Measurements from ENCODE around the gene PSORS1C1. TPM values are rescaled to one million over a fixed set of nuclear protein-coding genes. Genes with fewer than 3 reads are reported as not detected.
A peak's percentile ranks its signal among the peaks of the same experiment; 100 is the strongest.

The PSORS1C1 gene
- total RNA-seq, 3 donors from 2014 or later = not detected

- ATAC-seq (peak in 1 of 2 donors; percentile 78), DNase-seq (peak; percentile 76)
- H3K4me1 Mint-ChIP-seq (ENCODE audit: low read depth) = peaks cover 6% of the 10 kb centered on the region
- no peaks in the 10 kb centered on the region for H3K9me3 Mint-ChIP-seq
- no peak overlapping the region for H3K4me3 Mint-ChIP-seq
- H3K36me3 Mint-ChIP-seq (ENCODE audit: insufficient read depth) = no peaks in the 10 kb centered on the region
- H3K27me3 Mint-ChIP-seq (ENCODE audit: low read depth) = peaks cover 4% of the 10 kb centered on the region
Observed at GRCh38 chr6:31128093-31128676, 13.6 kb downstream of the PSORS1C1 start.

- ATAC-seq = no peak
- no peaks in the 10 kb centered on the region for H3K36me3 Mint-ChIP-seq (ENCODE audit: insufficient read depth)
- H3K4me1 Mint-ChIP-seq (ENCODE audit: low read depth) = peaks cover 6% of the 10 kb centered on the region
- no peak for DNase-seq
- H3K9me3 Mint-ChIP-seq = no peaks in the 10 kb centered on the region
- H3K4me3 Mint-ChIP-seq = no peak overlapping the region
- H3K27me3 Mint-ChIP-seq (ENCODE audit: low read depth) = peaks cover 4% of the 10 kb centered on the region
Observed at GRCh38 chr6:31129130-31129529, 14.5 kb downstream of the PSORS1C1 start.

- ATAC-seq = no peak
- H3K9me3 Mint-ChIP-seq = no peaks in the 10 kb centered on the region
- no peak overlapping the region for H3K4me3 Mint-ChIP-seq
- H3K4me1 Mint-ChIP-seq (ENCODE audit: low read depth) = peaks cover 6% of the 10 kb centered on the region
- DNase-seq = no peak
- no peaks in the 10 kb centered on the region for H3K36me3 Mint-ChIP-seq (ENCODE audit: insufficient read depth)
- peaks cover 4% of the 10 kb centered on the region for H3K27me3 Mint-ChIP-seq (ENCODE audit: low read depth)
Observed at GRCh38 chr6:31130751-31131150, 16.2 kb downstream of the PSORS1C1 start.

- no peaks in the 10 kb centered on the region for H3K36me3 Mint-ChIP-seq (ENCODE audit: insufficient read depth)
- no peaks in the 10 kb centered on the region for H3K9me3 Mint-ChIP-seq
- peaks cover 6% of the 10 kb centered on the region for H3K4me1 Mint-ChIP-seq (ENCODE audit: low read depth)
- no peak overlapping the region for H3K4me3 Mint-ChIP-seq
- H3K27me3 Mint-ChIP-seq (ENCODE audit: low read depth) = peaks cover 4% of the 10 kb centered on the region
- DNase-seq = no peak
- no peak for ATAC-seq
Observed at GRCh38 chr6:31131595-31131994, 17.0 kb downstream of the PSORS1C1 start.

GRCh38 chr6:31132806-31133205 is 18.2 kb downstream of the PSORS1C1 start:
- Mint-ChIP-seq H3K4me1 (ENCODE audit: low read depth) (peaks cover 9% of the 10 kb centered on the region), H3K9me3 (no peaks in the 10 kb centered on the region), H3K4me3 (no peak overlapping the region), H3K27me3 (ENCODE audit: low read depth) (peaks cover 6% of the 10 kb centered on the region), H3K36me3 (ENCODE audit: insufficient read depth) (no peaks in the 10 kb centered on the region)
- DNase-seq (no peak), ATAC-seq (no peak)

GRCh38 chr6:31135710-31136109 is 21.1 kb downstream of the PSORS1C1 start:
- Mint-ChIP-seq H3K36me3 (ENCODE audit: insufficient read depth) (no peaks in the 10 kb centered on the region), H3K4me1 (ENCODE audit: low read depth) (peaks cover 4% of the 10 kb centered on the region), H3K9me3 (no peaks in the 10 kb centered on the region), H3K27me3 (ENCODE audit: low read depth) (peaks cover 2% of the 10 kb centered on the region), H3K4me3 (no peak overlapping the region)
- no peak for ATAC-seq
- DNase-seq = no peak

- Mint-ChIP-seq H3K27me3 (ENCODE audit: low read depth) (peaks cover 2% of the 10 kb centered on the region), H3K4me1 (ENCODE audit: low read depth) (peaks cover 4% of the 10 kb centered on the region), H3K4me3 (no peak within 1 kb of the TSS), H3K36me3 (ENCODE audit: insufficient read depth) (peaks cover 4% of the 10 kb centered on the region), H3K9me3 (no peaks in the 10 kb centered on the region)
- ATAC-seq (no peak), DNase-seq (no peak)
Observed at GRCh38 chr6:31138982-31139381, 24.4 kb downstream of the PSORS1C1 start, which contains the start of gene PSORS1C2. TSS of gene PSORS1C2 (minus strand) at chr6:31139066. CDS start at chr6:31139026, 40 bp downstream.

- Mint-ChIP-seq H3K36me3 (ENCODE audit: insufficient read depth) (peaks cover 6% of the 10 kb centered on the region), H3K9me3 (no peaks in the 10 kb centered on the region), H3K4me3 (no peak overlapping the region), H3K4me1 (ENCODE audit: low read depth) (peaks cover 4% of the 10 kb centered on the region), H3K27me3 (ENCODE audit: low read depth) (peaks cover 2% of the 10 kb centered on the region)
- ATAC-seq (no peak), DNase-seq (no peak)
Observed at GRCh38 chr6:31139599-31139998, 25.0 kb downstream of the PSORS1C1 start.

- DNase-seq (no peak), ATAC-seq (no peak)
- no peak overlapping the region for H3K4me3 Mint-ChIP-seq
- no peaks in the 10 kb centered on the region for H3K9me3 Mint-ChIP-seq
- H3K27me3 Mint-ChIP-seq (ENCODE audit: low read depth) = peaks cover 2% of the 10 kb centered on the region
- peaks cover 6% of the 10 kb centered on the region for H3K36me3 Mint-ChIP-seq (ENCODE audit: insufficient read depth)
- peaks cover 4% of the 10 kb centered on the region for H3K4me1 Mint-ChIP-seq (ENCODE audit: low read depth)
Observed at GRCh38 chr6:31140643-31141042, 26.0 kb downstream of the PSORS1C1 start.

- Mint-ChIP-seq H3K4me3 (no peak overlapping the region), H3K9me3 (no peaks in the 10 kb centered on the region), H3K36me3 (ENCODE audit: insufficient read depth) (peaks cover 6% of the 10 kb centered on the region), H3K4me1 (ENCODE audit: low read depth) (peaks cover 4% of the 10 kb centered on the region), H3K27me3 (ENCODE audit: low read depth) (peaks cover 2% of the 10 kb centered on the region)
- DNase-seq (no peak), ATAC-seq (no peak)
Observed at GRCh38 chr6:31142361-31142761, 27.8 kb downstream of the PSORS1C1 start.

GRCh38 chr6:31143148-31143547 is 28.5 kb downstream of the PSORS1C1 start:
- Mint-ChIP-seq H3K9me3 (no peaks in the 10 kb centered on the region), H3K36me3 (ENCODE audit: insufficient read depth) (peaks cover 6% of the 10 kb centered on the region), H3K4me1 (ENCODE audit: low read depth) (no peaks in the 10 kb centered on the region), H3K4me3 (no peak overlapping the region), H3K27me3 (ENCODE audit: low read depth) (no peaks in the 10 kb centered on the region)
- DNase-seq (no peak), ATAC-seq (no peak)

GRCh38 chr6:31144296-31144969 is 29.8 kb downstream of the PSORS1C1 start:
- Mint-ChIP-seq H3K4me3 (no peak overlapping the region), H3K36me3 (ENCODE audit: insufficient read depth) (peaks cover 6% of the 10 kb centered on the region), H3K27me3 (ENCODE audit: low read depth) (no peaks in the 10 kb centered on the region), H3K9me3 (no peaks in the 10 kb centered on the region), H3K4me1 (ENCODE audit: low read depth) (no peaks in the 10 kb centered on the region)
- no peak for ATAC-seq
- DNase-seq = no peak

- Mint-ChIP-seq H3K4me3 (no peak overlapping the region), H3K27me3 (ENCODE audit: low read depth) (no peaks in the 10 kb centered on the region), H3K4me1 (ENCODE audit: low read depth) (no peaks in the 10 kb centered on the region), H3K36me3 (ENCODE audit: insufficient read depth) (peaks cover 9% of the 10 kb centered on the region), H3K9me3 (no peaks in the 10 kb centered on the region)
- DNase-seq = no peak
- no peak for ATAC-seq
Observed at GRCh38 chr6:31144970-31145340, 30.4 kb downstream of the PSORS1C1 start.

GRCh38 chr6:31145386-31145785 is 30.8 kb downstream of the PSORS1C1 start:
- no peak for ATAC-seq
- peaks cover 12% of the 10 kb centered on the region for H3K36me3 Mint-ChIP-seq (ENCODE audit: insufficient read depth)
- no peaks in the 10 kb centered on the region for H3K4me1 Mint-ChIP-seq (ENCODE audit: low read depth)

GRCh38 chr6:31149827-31150447 is 35.3 kb downstream of the PSORS1C1 start:
- H3K4me1 Mint-ChIP-seq (ENCODE audit: low read depth) = no peaks in the 10 kb centered on the region
- H3K4me3 Mint-ChIP-seq = no peak overlapping the region
- peaks cover 17% of the 10 kb centered on the region for H3K36me3 Mint-ChIP-seq (ENCODE audit: insufficient read depth)
- no peaks in the 10 kb centered on the region for H3K27me3 Mint-ChIP-seq (ENCODE audit: low read depth)
- no peak for ATAC-seq
- no peaks in the 10 kb centered on the region for H3K9me3 Mint-ChIP-seq
- DNase-seq = no peak

More at GRCh38 chr6:31145386-31145785, 30.8 kb downstream of the PSORS1C1 start:
- no peaks in the 10 kb centered on the region for H3K27me3 Mint-ChIP-seq (ENCODE audit: low read depth)
- no peak for DNase-seq
- H3K9me3 Mint-ChIP-seq = no peaks in the 10 kb centered on the region
- H3K4me3 Mint-ChIP-seq = no peak overlapping the region
